AG10803 (cell line): ENCODE results near the gene LTBP3.

Experiments used
- DNase-seq: peaks from one replicate; pipeline ENCODE4 v3.0.0; 2010; ENCODE audit warnings: low read depth
- H3K4me3 ChIP-seq: 2 replicates; pipeline ENCODE4 v1.5.1; 2011; ENCODE audit warnings: mild to moderate bottlenecking, low read length, control low read depth
- CTCF ChIP-seq: conservative IDR thresholded peaks from 2 replicates; pipeline ENCODE4 v1.5.1; 2011; ENCODE audit warnings: mild to moderate bottlenecking, low read length, control low read depth, inconsistent platforms

Gene LTBP3

GRCh38 chr11:65501186-65501471 is 57.0 kb downstream of the LTBP3 start:
- no peak for DNase-seq
- TF ChIP-seq CTCF, result no peak
- H3K4me3 ChIP-seq, result peak overlapping the region; percentile 96

GRCh38 chr11:65500387-65501185 is 57.6 kb downstream of the LTBP3 start:
- peak overlapping the region; percentile 96 for H3K4me3 ChIP-seq
- DNase-seq, result peak; percentile 68

GRCh38 chr11:65499713-65500386 is 58.3 kb downstream of the LTBP3 start:
- TF ChIP-seq CTCF, result no peak
- H3K4me3 ChIP-seq, result peak overlapping the region; percentile 96
- no peak for DNase-seq

More at GRCh38 chr11:65500387-65501185, 57.6 kb downstream of the LTBP3 start:
- TF ChIP-seq CTCF, result no peak

GRCh38 chr11:65498977-65499712 is 59.0 kb downstream of the LTBP3 start, which contains the start of gene MALAT1:
TSS of gene MALAT1 (plus strand) at chr11:65499045.
- TF ChIP-seq CTCF, result no peak
- DNase-seq, result peak; percentile 97

GRCh38 chr11:65498727-65498976 is 59.5 kb downstream of the LTBP3 start:
- no peak for TF ChIP-seq CTCF
- no peak for DNase-seq
- H3K4me3 ChIP-seq, result peak overlapping the region; percentile 96

More at GRCh38 chr11:65498977-65499712, 59.0 kb downstream of the LTBP3 start, which contains the start of gene MALAT1:
- peak within 1 kb of the TSS; percentile 96 for H3K4me3 ChIP-seq

GRCh38 chr11:65498042-65498726 is 60.0 kb downstream of the LTBP3 start:
- TF ChIP-seq CTCF, result no peak

More at GRCh38 chr11:65498042-65498726, 60.0 kb downstream of the LTBP3 start:
- H3K4me3 ChIP-seq, result peak overlapping the region; percentile 96
- DNase-seq, result peak; percentile 74
